H1 (cell line): ENCODE results near the gene CRTC2. TPM values are rescaled to one million over a fixed set of nuclear protein-coding genes. Genes with fewer than 3 reads are reported as not detected.

Experiments used
- CHD7 ChIP-seq: fragments of 300-600 bp; sonication (generic); IDR thresholded peaks from 2 replicates; pipeline ENCODE4 v1.7.1; 2012; ENCODE audit warnings: low read length, moderate library complexity, mild to moderate bottlenecking, inconsistent platforms; ENCODE audit not compliant: insufficient replicate concordance
- CTBP2 ChIP-seq: IDR thresholded peaks from 2 replicates; pipeline ENCODE4 v1.7.0; 2011; ENCODE audit warnings: borderline replicate concordance, mild to moderate bottlenecking, moderate library complexity, mixed read lengths, low read length; ENCODE audit not compliant: insufficient read depth, insufficient read length
- NRF1 ChIP-seq: IDR thresholded peaks from 2 replicates; pipeline ENCODE4 v1.6.1; 2011; ENCODE audit warnings: mild to moderate bottlenecking, low read depth, low read length, improper control_type of control experiment
- POLR2A ChIP-seq, 2 experiments: IDR thresholded peaks; 1 replicate in 1 of 2; 2 replicates in 1 of 2; pipeline ENCODE4 v1.6.1; 2011; ENCODE audit warnings: low read depth in 2 of 2, low read length in 2 of 2, mild to moderate bottlenecking in 2 of 2; ENCODE audit errors: control extremely low read depth in 1 of 2
- RFX5 ChIP-seq: IDR thresholded peaks from 2 replicates; pipeline ENCODE4 v1.6.1; 2011; ENCODE audit warnings: low read depth, low read length, improper control_type of control experiment, borderline replicate concordance
- SIX5 ChIP-seq: IDR thresholded peaks from 2 replicates; pipeline ENCODE4 v1.6.1; 2011; ENCODE audit warnings: mild to moderate bottlenecking, low read depth, low read length
- polyA plus RNA-seq, 7 experiments: library from polyadenylated mRNA; depleted of rRNA in 3 of 7; stranded (reverse) in 5 of 7; unstranded in 2 of 7; fragments of >200 nt in 5 of 7; fragments of 200-250 nt in 2 of 7; gene quantifications; 1 replicate in 5 of 7; 2 replicates in 1 of 7; 4 replicates in 1 of 7; pipeline versions ENCODE4 v1.2.1 to v1.2.3, GENCODE V29; 2011 to 2013; ENCODE audit warnings: missing spikeins in 2 of 7, mixed read lengths in 2 of 7
- total RNA-seq: library from RNA; stranded (reverse); fragmentation: NEBNext Ultra II Directional; extraction: Animal tissue kit (Norgen Biotek cat#: 25700); gene quantifications from 2 replicates; pipeline ENCODE4 v1.2.1, GENCODE V29; 2021
- TF ChIP-seq, protein P1 (sequence below): IDR thresholded peaks from 2 replicates; pipeline ENCODE4 v1.6.1; 2012; ENCODE audit warnings: low read length, inconsistent platforms

The CRTC2 gene
- total and polyA plus RNA-seq, 2 of the 8 experiments (the other 6 are each of a cell fraction or from before 2014, with no cell fraction given) = 28.6 to 34.3 TPM

DNA sequence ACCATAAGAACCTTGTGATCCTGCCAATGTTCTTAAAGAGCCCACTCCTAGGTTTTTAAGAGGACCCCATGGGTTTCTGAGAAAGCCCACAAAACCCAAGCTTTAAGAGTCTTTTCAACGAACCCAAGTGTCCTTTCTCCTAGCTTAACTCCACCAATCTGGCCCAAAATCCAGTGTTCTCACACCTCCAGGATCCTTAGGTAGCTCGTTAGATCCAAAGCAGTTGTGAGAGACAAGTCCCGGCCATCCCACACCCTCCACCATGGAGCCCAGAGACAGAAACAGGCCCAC, 13.6 kb downstream of the CRTC2 start (continued):
- no peak for TF ChIP-seq CHD7
- no peak for TF ChIP-seq RFX5
- no peak for TF ChIP-seq CTBP2
- TF ChIP-seq, protein P1, sequence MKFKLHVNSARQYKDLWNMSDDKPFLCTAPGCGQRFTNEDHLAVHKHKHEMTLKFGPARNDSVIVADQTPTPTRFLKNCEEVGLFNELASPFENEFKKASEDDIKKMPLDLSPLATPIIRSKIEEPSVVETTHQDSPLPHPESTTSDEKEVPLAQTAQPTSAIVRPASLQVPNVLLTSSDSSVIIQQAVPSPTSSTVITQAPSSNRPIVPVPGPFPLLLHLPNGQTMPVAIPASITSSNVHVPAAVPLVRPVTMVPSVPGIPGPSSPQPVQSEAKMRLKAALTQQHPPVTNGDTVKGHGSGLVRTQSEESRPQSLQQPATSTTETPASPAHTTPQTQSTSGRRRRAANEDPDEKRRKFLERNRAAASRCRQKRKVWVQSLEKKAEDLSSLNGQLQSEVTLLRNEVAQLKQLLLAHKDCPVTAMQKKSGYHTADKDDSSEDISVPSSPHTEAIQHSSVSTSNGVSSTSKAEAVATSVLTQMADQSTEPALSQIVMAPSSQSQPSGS = no peak
- no peak for TF ChIP-seq POLR2A (IDR thresholded peaks at IDR 0.05; ENCODE audit: control extremely low read depth in 1 of 2, low read depth in 2 of 2, low read length in 2 of 2)
- TF ChIP-seq SIX5 = no peak
- no peak for TF ChIP-seq NRF1
